NB4 (cell line): ENCODE data around the gene BRD3.

ENCODE experiments used
- POLR2A ChIP-seq: IDR thresholded peaks from 2 replicates; pipeline ENCODE4 v1.6.1; 2011; ENCODE audit warnings: mild to moderate bottlenecking; ENCODE audit not compliant: insufficient read length; ENCODE audit errors: extremely low read depth
- TF ChIP-seq, protein P1 (sequence below): IDR thresholded peaks from one replicate; pipeline ENCODE4 v1.5.1; 2012; ENCODE audit warnings: low read depth, low read length
- TF ChIP-seq, protein P2 (sequence below): IDR thresholded peaks from 2 replicates; pipeline ENCODE4 v1.6.1; 2011; ENCODE audit warnings: low read depth, low read length

DNA sequence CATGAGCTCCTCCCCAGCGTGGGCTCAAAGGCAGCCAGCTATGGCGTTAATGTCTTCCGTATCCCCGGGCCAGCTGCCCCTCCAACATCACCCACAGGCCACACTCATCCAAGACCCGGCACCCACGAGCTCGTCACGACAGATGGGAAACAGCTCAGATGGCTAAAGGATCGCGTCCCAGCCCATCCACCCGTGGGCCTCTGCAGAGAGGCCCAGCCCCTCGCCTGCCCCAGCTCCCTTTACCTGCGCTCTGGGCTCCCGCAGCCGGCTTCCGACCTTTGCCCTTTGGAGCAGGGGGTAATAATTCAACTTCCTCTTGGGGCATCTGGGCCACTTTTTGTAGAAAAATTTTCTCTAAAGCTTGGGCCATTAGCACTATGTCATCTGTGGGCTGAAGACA, 16.5 kb downstream of the BRD3 start:
- no peak for TF ChIP-seq POLR2A
- TF ChIP-seq, protein P1, sequence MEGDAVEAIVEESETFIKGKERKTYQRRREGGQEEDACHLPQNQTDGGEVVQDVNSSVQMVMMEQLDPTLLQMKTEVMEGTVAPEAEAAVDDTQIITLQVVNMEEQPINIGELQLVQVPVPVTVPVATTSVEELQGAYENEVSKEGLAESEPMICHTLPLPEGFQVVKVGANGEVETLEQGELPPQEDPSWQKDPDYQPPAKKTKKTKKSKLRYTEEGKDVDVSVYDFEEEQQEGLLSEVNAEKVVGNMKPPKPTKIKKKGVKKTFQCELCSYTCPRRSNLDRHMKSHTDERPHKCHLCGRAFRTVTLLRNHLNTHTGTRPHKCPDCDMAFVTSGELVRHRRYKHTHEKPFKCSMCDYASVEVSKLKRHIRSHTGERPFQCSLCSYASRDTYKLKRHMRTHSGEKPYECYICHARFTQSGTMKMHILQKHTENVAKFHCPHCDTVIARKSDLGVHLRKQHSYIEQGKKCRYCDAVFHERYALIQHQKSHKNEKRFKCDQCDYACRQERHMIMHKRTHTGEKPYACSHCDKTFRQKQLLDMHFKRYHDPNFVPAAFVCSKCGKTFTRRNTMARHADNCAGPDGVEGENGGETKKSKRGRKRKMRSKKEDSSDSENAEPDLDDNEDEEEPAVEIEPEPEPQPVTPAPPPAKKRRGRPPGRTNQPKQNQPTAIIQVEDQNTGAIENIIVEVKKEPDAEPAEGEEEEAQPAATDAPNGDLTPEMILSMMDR = no peak
- TF ChIP-seq, protein P2, sequence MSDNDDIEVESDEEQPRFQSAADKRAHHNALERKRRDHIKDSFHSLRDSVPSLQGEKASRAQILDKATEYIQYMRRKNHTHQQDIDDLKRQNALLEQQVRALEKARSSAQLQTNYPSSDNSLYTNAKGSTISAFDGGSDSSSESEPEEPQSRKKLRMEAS = no peak
